ENCODE data around the gene NR2E3.

Gene NR2E3

GRCh38 chr15:71804226-71804625 is 6.1 kb upstream of the NR2E3 start:
- ChIA-PET POLR2A (no interaction called here), CTCF (interaction anchor here (1.2 to 1.5 kb wide), 3 partner anchors 61 to 355 kb away, joined by 3 to 6 read pairs (median 4); no protein-coding TSS in a partner anchor)
- no CpG with 5 or more reads among the region's 5 CpGs for WGBS (ENCODE audit: insufficient coverage)
- Histone ChIP-seq H3K27ac (ENCODE audit: insufficient read depth in 1 of 2, low read depth in 1 of 2, low read length in 2 of 2, poor library complexity in 1 of 2, severe bottlenecking in 2 of 2) (no peak overlapping the region), H3K4me1 (ENCODE audit: control extremely low read depth in 1 of 4, control insufficient read depth in 4 of 4, insufficient read depth in 4 of 4, low read length in 3 of 4) (peaks cover 0 to 8% (median 2%) of the 10 kb centered on the region in 4 experiments), H3K9me3 (ENCODE audit: control extremely low read depth in 1 of 5, control insufficient read depth in 4 of 5, insufficient read depth in 2 of 5, low read depth in 1 of 5, low read length in 4 of 5) (no peaks in the 10 kb centered on the region), H3K4me3 (ENCODE audit: control insufficient read depth in 1 of 7, extremely low read depth in 1 of 7, insufficient read depth in 4 of 7, low read depth in 2 of 7, low read length in 6 of 7) (no peak overlapping the region), H3K27me3 (replicated peaks in 2 of 5; ENCODE audit: control insufficient read depth in 4 of 5, insufficient read depth in 5 of 5, low read length in 4 of 5) (no peaks in the 10 kb centered on the region), H3K36me3 (ENCODE audit: control insufficient read depth in 4 of 4, insufficient read depth in 4 of 4, low read length in 3 of 4) (no peaks in the 10 kb centered on the region)
- DNase-seq = peak in 1 of 3 donors; percentile 10

DNA sequence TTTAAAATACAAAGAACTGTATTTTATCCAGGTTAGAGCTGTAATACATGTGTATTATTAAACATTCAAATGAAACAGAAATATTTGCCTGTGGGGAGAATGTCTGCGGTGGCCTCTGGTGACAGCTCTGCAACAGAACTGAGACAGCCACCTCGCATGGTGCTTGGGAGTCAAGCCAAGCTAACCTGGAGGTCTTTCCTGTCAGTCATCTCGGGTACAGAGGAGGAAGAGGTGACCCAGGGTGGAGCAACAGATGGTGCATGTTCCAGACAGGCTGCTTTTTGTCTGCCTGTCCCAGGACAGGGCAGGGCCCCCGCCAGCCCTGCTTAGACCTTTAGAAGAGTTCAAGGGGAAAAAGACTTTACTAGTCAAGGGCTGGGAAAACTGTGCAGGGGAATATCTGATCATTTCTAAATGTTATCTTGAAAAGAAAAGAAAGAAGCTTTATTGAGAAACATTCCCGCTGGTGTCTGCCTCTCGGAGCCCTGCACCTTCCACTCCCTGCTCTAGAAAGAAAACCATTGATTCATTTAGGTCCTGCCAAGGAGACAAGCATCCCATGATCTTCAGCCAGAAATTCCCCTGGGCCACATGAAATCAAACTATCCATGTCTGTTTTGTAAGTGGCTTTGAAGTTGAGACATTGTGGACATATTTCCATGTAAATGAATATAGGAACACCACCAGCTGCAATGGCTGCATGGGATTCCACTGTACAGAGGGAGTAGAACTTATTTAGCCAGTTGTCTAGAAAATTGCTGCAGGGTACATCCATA is 5.5 kb upstream of the NR2E3 start:
- Histone ChIP-seq H3K4me1 (ENCODE audit: control extremely low read depth in 1 of 4, control insufficient read depth in 4 of 4, insufficient read depth in 4 of 4, low read length in 3 of 4) (peaks cover 0 to 8% (median 2%) of the 10 kb centered on the region in 4 experiments), H3K36me3 (ENCODE audit: control insufficient read depth in 4 of 4, insufficient read depth in 4 of 4, low read length in 3 of 4) (no peaks in the 10 kb centered on the region), H3K27me3 (replicated peaks in 2 of 5; ENCODE audit: control insufficient read depth in 4 of 5, insufficient read depth in 5 of 5, low read length in 4 of 5) (no peaks in the 10 kb centered on the region), H3K9me3 (ENCODE audit: control extremely low read depth in 1 of 5, control insufficient read depth in 4 of 5, insufficient read depth in 2 of 5, low read depth in 1 of 5, low read length in 4 of 5) (no peaks in the 10 kb centered on the region), H3K4me3 (ENCODE audit: control insufficient read depth in 1 of 7, extremely low read depth in 1 of 7, insufficient read depth in 4 of 7, low read depth in 2 of 7, low read length in 6 of 7) (no peak overlapping the region), H3K27ac (ENCODE audit: insufficient read depth in 1 of 2, low read depth in 1 of 2, low read length in 2 of 2, poor library complexity in 1 of 2, severe bottlenecking in 2 of 2) (no peak overlapping the region)
- POLR2A ChIA-PET = no interaction called here
- CTCF ChIA-PET = interaction anchor here (1.1 to 1.5 kb wide), 3 partner anchors 61 to 349 kb away, joined by 3 to 6 read pairs (median 4); no protein-coding TSS in a partner anchor
- 65% methylated on average over 6 of the region's 6 CpGs for WGBS (ENCODE audit: insufficient coverage)
- peak in 2 of 3 donors; percentile 18 to 32 for DNase-seq

- Histone ChIP-seq H3K9me3 (ENCODE audit: control extremely low read depth in 1 of 5, control insufficient read depth in 4 of 5, insufficient read depth in 2 of 5, low read depth in 1 of 5, low read length in 4 of 5) (no peaks in the 10 kb centered on the region), H3K36me3 (ENCODE audit: control insufficient read depth in 4 of 4, insufficient read depth in 4 of 4, low read length in 3 of 4) (no peaks in the 10 kb centered on the region), H3K4me3 (ENCODE audit: control insufficient read depth in 1 of 7, extremely low read depth in 1 of 7, insufficient read depth in 4 of 7, low read depth in 2 of 7, low read length in 6 of 7) (no peak overlapping the region), H3K27me3 (replicated peaks in 2 of 5; ENCODE audit: control insufficient read depth in 4 of 5, insufficient read depth in 5 of 5, low read length in 4 of 5) (no peaks in the 10 kb centered on the region), H3K27ac (ENCODE audit: insufficient read depth in 1 of 2, low read depth in 1 of 2, low read length in 2 of 2, poor library complexity in 1 of 2, severe bottlenecking in 2 of 2) (no peak overlapping the region), H3K4me1 (ENCODE audit: control extremely low read depth in 1 of 4, control insufficient read depth in 4 of 4, insufficient read depth in 4 of 4, low read length in 3 of 4) (peaks cover 0 to 8% (median 2%) of the 10 kb centered on the region in 4 experiments)
- no peak for DNase-seq
- CTCF ChIA-PET = interaction anchor here (0.9 kb wide), 1 partner anchor 8 kb away, joined by 3 read pairs; no protein-coding TSS in a partner anchor
- POLR2A ChIA-PET = no interaction called here
- WGBS (ENCODE audit: insufficient coverage) = no CpG with 5 or more reads among the region's 7 CpGs
These were observed 3.9 kb upstream of the NR2E3 start for GRCh38 chr15:71806452-71806931.

DNA sequence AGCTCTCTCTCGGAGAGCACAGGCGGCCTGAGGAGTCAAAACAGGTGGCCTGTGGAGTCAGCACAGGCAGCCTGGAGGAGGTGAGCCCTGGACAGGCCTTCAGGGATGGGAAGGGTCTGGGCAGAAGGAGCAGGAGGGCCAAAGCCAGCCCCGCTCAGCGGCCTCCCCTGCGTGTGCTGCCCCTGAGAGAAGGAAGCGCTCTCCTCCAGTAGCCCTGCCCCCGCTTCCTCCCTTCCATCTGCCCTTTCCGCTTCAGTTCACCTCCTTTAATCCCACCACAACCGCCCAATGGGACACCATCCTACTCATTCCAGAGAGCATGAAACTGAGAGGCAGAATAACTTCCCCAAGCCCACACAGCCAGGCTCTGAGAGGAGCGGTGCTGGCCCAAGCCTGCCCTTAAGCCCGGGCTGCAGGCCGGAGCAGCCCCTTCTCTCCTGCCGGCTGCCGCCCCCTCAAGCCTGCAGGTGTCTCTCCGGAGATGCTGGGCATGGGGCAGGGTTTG is 3.2 kb upstream of the NR2E3 start:
- ChIA-PET POLR2A (no interaction called here), CTCF (interaction anchor here (0.9 kb wide), 1 partner anchor 63 kb away, joined by 4 read pairs; no protein-coding TSS in a partner anchor)
- Histone ChIP-seq H3K4me3 (ENCODE audit: control insufficient read depth in 1 of 7, extremely low read depth in 1 of 7, insufficient read depth in 4 of 7, low read depth in 2 of 7, low read length in 6 of 7) (no peak overlapping the region), H3K4me1 (ENCODE audit: control extremely low read depth in 1 of 4, control insufficient read depth in 4 of 4, insufficient read depth in 4 of 4, low read length in 3 of 4) (peaks cover 0 to 8% (median 2%) of the 10 kb centered on the region in 4 experiments), H3K36me3 (ENCODE audit: control insufficient read depth in 4 of 4, insufficient read depth in 4 of 4, low read length in 3 of 4) (no peaks in the 10 kb centered on the region), H3K27ac (ENCODE audit: insufficient read depth in 1 of 2, low read depth in 1 of 2, low read length in 2 of 2, poor library complexity in 1 of 2, severe bottlenecking in 2 of 2) (no peak overlapping the region), H3K9me3 (ENCODE audit: control extremely low read depth in 1 of 5, control insufficient read depth in 4 of 5, insufficient read depth in 2 of 5, low read depth in 1 of 5, low read length in 4 of 5) (no peaks in the 10 kb centered on the region), H3K27me3 (replicated peaks in 2 of 5; ENCODE audit: control insufficient read depth in 4 of 5, insufficient read depth in 5 of 5, low read length in 4 of 5) (no peaks in the 10 kb centered on the region)
- WGBS (ENCODE audit: insufficient coverage) = 89% methylated on average over 7 of the region's 15 CpGs
- DNase-seq = no peak

- Histone ChIP-seq H3K4me1 (ENCODE audit: control extremely low read depth in 1 of 4, control insufficient read depth in 4 of 4, insufficient read depth in 4 of 4, low read length in 3 of 4) (peaks cover 0 to 8% (median 2%) of the 10 kb centered on the region in 4 experiments), H3K27ac (ENCODE audit: insufficient read depth in 1 of 2, low read depth in 1 of 2, low read length in 2 of 2, poor library complexity in 1 of 2, severe bottlenecking in 2 of 2) (no peak overlapping the region), H3K9me3 (ENCODE audit: control extremely low read depth in 1 of 5, control insufficient read depth in 4 of 5, insufficient read depth in 2 of 5, low read depth in 1 of 5, low read length in 4 of 5) (no peaks in the 10 kb centered on the region), H3K4me3 (ENCODE audit: control insufficient read depth in 1 of 7, extremely low read depth in 1 of 7, insufficient read depth in 4 of 7, low read depth in 2 of 7, low read length in 6 of 7) (no peak overlapping the region), H3K27me3 (replicated peaks in 2 of 5; ENCODE audit: control insufficient read depth in 4 of 5, insufficient read depth in 5 of 5, low read length in 4 of 5) (no peaks in the 10 kb centered on the region), H3K36me3 (ENCODE audit: control insufficient read depth in 4 of 4, insufficient read depth in 4 of 4, low read length in 3 of 4) (no peaks in the 10 kb centered on the region)
- ChIA-PET CTCF (interaction anchor here (0.9 kb wide), 1 partner anchor 64 kb away, joined by 4 read pairs; no protein-coding TSS in a partner anchor), POLR2A (no interaction called here)
- 95% methylated on average over 4 of the region's 4 CpGs for WGBS (ENCODE audit: insufficient coverage)
- no peak for DNase-seq
These were observed 2.7 kb upstream of the NR2E3 start for GRCh38 chr15:71807691-71808091.

GRCh38 chr15:71808311-71809020 is 1.9 kb upstream of the NR2E3 start:
- Histone ChIP-seq H3K36me3 (ENCODE audit: control insufficient read depth in 4 of 4, insufficient read depth in 4 of 4, low read length in 3 of 4) (no peaks in the 10 kb centered on the region), H3K9me3 (ENCODE audit: control extremely low read depth in 1 of 5, control insufficient read depth in 4 of 5, insufficient read depth in 2 of 5, low read depth in 1 of 5, low read length in 4 of 5) (no peaks in the 10 kb centered on the region), H3K27ac (ENCODE audit: insufficient read depth in 1 of 2, low read depth in 1 of 2, low read length in 2 of 2, poor library complexity in 1 of 2, severe bottlenecking in 2 of 2) (no peak overlapping the region), H3K4me3 (ENCODE audit: control insufficient read depth in 1 of 7, extremely low read depth in 1 of 7, insufficient read depth in 4 of 7, low read depth in 2 of 7, low read length in 6 of 7) (no peak overlapping the region), H3K4me1 (ENCODE audit: control extremely low read depth in 1 of 4, control insufficient read depth in 4 of 4, insufficient read depth in 4 of 4, low read length in 3 of 4) (peaks cover 0 to 8% (median 2%) of the 10 kb centered on the region in 4 experiments), H3K27me3 (replicated peaks in 2 of 5; ENCODE audit: control insufficient read depth in 4 of 5, insufficient read depth in 5 of 5, low read length in 4 of 5) (no peaks in the 10 kb centered on the region)
- ChIA-PET CTCF (interaction anchor here (0.8 to 0.9 kb wide), 2 partner anchors 64 kb away, joined by 3 to 4 read pairs; no protein-coding TSS in a partner anchor), POLR2A (no interaction called here)
- DNase-seq = no peak
- WGBS (ENCODE audit: insufficient coverage) = 97% methylated on average over 14 of the region's 18 CpGs

Data from common myeloid progenitor, CD34-positive (primary cell).